Mesenchymal stem cell (in vitro differentiated cells and primary cell): ENCODE results near the gene ASIC2.

Experiments
- DNase-seq: peaks from one replicate; pipeline ENCODE4 v3.0.0-alpha.2; 2013
- H2AFZ ChIP-seq: one replicate; pipeline ENCODE4 v1.6.1; 2013; ENCODE audit warnings: low read depth, mild to moderate bottlenecking, control low read depth, inconsistent platforms, low read length, moderate library complexity
- H2AK5ac ChIP-seq: 2 replicates; pipeline ENCODE4 v1.6.1; 2013; ENCODE audit warnings: low read length, moderate library complexity, mild to moderate bottlenecking, inconsistent platforms; ENCODE audit not compliant: severe bottlenecking
- H2BK120ac ChIP-seq: one replicate; pipeline ENCODE4 v1.6.1; 2013; ENCODE audit warnings: low read depth, mild to moderate bottlenecking, inconsistent platforms, low read length, moderate library complexity
- H2BK12ac ChIP-seq, 2 experiments: one replicate each; pipeline ENCODE4 v1.6.1; 2013; ENCODE audit warnings: inconsistent platforms in 2 of 2, low read length in 2 of 2, mild to moderate bottlenecking in 2 of 2, moderate library complexity in 2 of 2, control low read depth in 1 of 2
- H2BK15ac ChIP-seq: one replicate; pipeline ENCODE4 v1.6.1; 2013; ENCODE audit warnings: mild to moderate bottlenecking, low read depth, inconsistent platforms; ENCODE audit not compliant: poor library complexity, severe bottlenecking
- H2BK5ac ChIP-seq: 2 replicates; pipeline ENCODE4 v1.6.1; 2013; ENCODE audit warnings: low read depth, mild to moderate bottlenecking, low read length, control low read depth, inconsistent platforms; ENCODE audit not compliant: poor library complexity, severe bottlenecking
- H3K14ac ChIP-seq, 2 experiments: one replicate each; pipeline ENCODE4 v1.6.1; 2013; ENCODE audit warnings: inconsistent platforms in 2 of 2, low read length in 2 of 2, control low read depth in 1 of 2, mild to moderate bottlenecking in 1 of 2, moderate library complexity in 1 of 2
- H3K18ac ChIP-seq, 2 experiments: one replicate each; pipeline ENCODE4 v1.6.1; 2013; ENCODE audit warnings: inconsistent platforms in 2 of 2, low read length in 2 of 2, control low read depth in 1 of 2, low read depth in 1 of 2, mild to moderate bottlenecking in 1 of 2
- H3K23ac ChIP-seq, 2 experiments: one replicate each; pipeline ENCODE4 v1.6.1; 2013; ENCODE audit warnings: inconsistent platforms in 2 of 2, low read length in 2 of 2, mild to moderate bottlenecking in 2 of 2, moderate library complexity in 2 of 2, control low read depth in 1 of 2
- H3K27ac ChIP-seq: 2 replicates; pipeline ENCODE4 v1.5.1; 2013; ENCODE audit warnings: mild to moderate bottlenecking, moderate library complexity, low read length, control low read depth, inconsistent platforms; ENCODE audit not compliant: poor library complexity, severe bottlenecking
- H3K27me3 ChIP-seq, 2 experiments: 2 replicates each; pipeline versions ENCODE4 v1.6.1 to v1.7.0; 2013; ENCODE audit warnings: low read length in 2 of 2, mild to moderate bottlenecking in 2 of 2, moderate library complexity in 2 of 2, control low read depth in 1 of 2, inconsistent platforms in 1 of 2; ENCODE audit not compliant: control insufficient read depth in 1 of 2, insufficient read depth in 1 of 2
- H3K36me3 ChIP-seq, 2 experiments: 2 replicates each; pipeline versions ENCODE4 v1.6.1 to v1.7.0; 2013; ENCODE audit warnings: low read length in 2 of 2, control low read depth in 1 of 2, inconsistent platforms in 1 of 2, low read depth in 1 of 2, mild to moderate bottlenecking in 1 of 2; ENCODE audit not compliant: insufficient read depth in 2 of 2, control insufficient read depth in 1 of 2
- H3K4ac ChIP-seq, 2 experiments: one replicate each; pipeline ENCODE4 v1.6.1; 2013; ENCODE audit warnings: inconsistent platforms in 2 of 2, low read length in 2 of 2, mild to moderate bottlenecking in 2 of 2, moderate library complexity in 2 of 2, control low read depth in 1 of 2, low read depth in 1 of 2
- H3K4me1 ChIP-seq: 2 replicates; pipeline ENCODE4 v1.6.1; 2013; ENCODE audit warnings: low read depth, low read length, control low read depth; ENCODE audit not compliant: control insufficient read depth, insufficient read depth
- H3K4me2 ChIP-seq: 2 replicates; pipeline ENCODE4 v1.6.1; 2013; ENCODE audit warnings: low read length, mild to moderate bottlenecking, inconsistent platforms; ENCODE audit not compliant: poor library complexity, severe bottlenecking
- H3K4me3 ChIP-seq, 2 experiments: 2 replicates each; pipeline versions ENCODE4 v1.5.1 to v1.7.0; 2013; ENCODE audit warnings: low read length in 2 of 2, mild to moderate bottlenecking in 2 of 2, control low read depth in 1 of 2, low read depth in 1 of 2; ENCODE audit not compliant: insufficient read depth in 1 of 2
- H3K79me1 ChIP-seq: replicated peaks from 2 replicates; pipeline ENCODE4 v1.6.1; 2013; ENCODE audit warnings: mild to moderate bottlenecking, control low read depth, low read length, inconsistent platforms; ENCODE audit not compliant: poor library complexity, severe bottlenecking
- H3K9ac ChIP-seq: 2 replicates; pipeline ENCODE4 v1.7.0; 2013; ENCODE audit warnings: mild to moderate bottlenecking, low read length, moderate library complexity
- H3K9me3 ChIP-seq: 2 replicates; pipeline ENCODE4 v1.7.0; 2013; ENCODE audit warnings: mild to moderate bottlenecking, low read length; ENCODE audit not compliant: control insufficient read depth
- H4K8ac ChIP-seq: one replicate; pipeline ENCODE4 v1.6.1; 2013; ENCODE audit warnings: inconsistent platforms, mild to moderate bottlenecking, low read length, moderate library complexity
- H4K91ac ChIP-seq: one replicate; pipeline ENCODE4 v1.6.1; 2013; ENCODE audit warnings: mild to moderate bottlenecking, low read length, inconsistent platforms
- WGBS: methylation state at CpG from one replicate; pipeline ENCODE4 v1.1.7; 2013; ENCODE audit warnings: mixed read lengths; 5-methylcytosine and 5-hydroxymethylcytosine counted together

ASIC2 gene

GRCh38 chr17:33285413-33285812 lies 7.7 kb downstream of the ASIC2 start:
- Histone ChIP-seq H3K4me1 (no peaks in the 10 kb centered on the region), H3K36me3 (no peaks in the 10 kb centered on the region), H3K9ac (no peak overlapping the region), H2BK120ac (no peak overlapping the region), H3K9me3 (no peaks in the 10 kb centered on the region), H2BK15ac (no peak overlapping the region), H4K91ac (no peak overlapping the region), H2BK12ac (no peak overlapping the region), H3K14ac (no peak overlapping the region), H4K8ac (no peak overlapping the region), H3K4me2 (no peak overlapping the region), H3K18ac (no peak overlapping the region), H3K4ac (no peak overlapping the region), H3K27ac (no peak overlapping the region), H3K4me3 (no peak overlapping the region), H3K79me1 (no peaks in the 10 kb centered on the region), H2AK5ac (no peak overlapping the region), H3K23ac (no peak overlapping the region), H2BK5ac (no peak overlapping the region), H3K27me3 (peaks cover 3 to 51% of the 10 kb centered on the region in 2 experiments), H2AFZ (no peak overlapping the region)
- DNase-seq: no peak
- 94% methylated on average over 3 of the region's 3 CpGs for WGBS

- Histone ChIP-seq H2AFZ (no peak overlapping the region), H3K23ac (no peak overlapping the region)
Observed at GRCh38 chr17:33284022-33284421, 9.1 kb downstream of the ASIC2 start.

GRCh38 chr17:33280162-33280943 lies 12.7 kb downstream of the ASIC2 start:
- H2BK12ac ChIP-seq: no peak overlapping the region
- H3K9ac ChIP-seq: no peak overlapping the region
- no peak overlapping the region for H2BK15ac ChIP-seq
- no peak overlapping the region for H4K91ac ChIP-seq
- no peak overlapping the region for H3K23ac ChIP-seq
- no peak overlapping the region for H4K8ac ChIP-seq
- H2AK5ac ChIP-seq: no peak overlapping the region
- no peak overlapping the region for H3K4me2 ChIP-seq
- no peaks in the 10 kb centered on the region for H3K79me1 ChIP-seq
- H2AFZ ChIP-seq: no peak overlapping the region
- H3K9me3 ChIP-seq: no peaks in the 10 kb centered on the region
- peaks cover 0 to 4% of the 10 kb centered on the region in 2 experiments for H3K27me3 ChIP-seq
- no peak overlapping the region for H3K27ac ChIP-seq
- WGBS: 81% methylated on average over 5 of the region's 8 CpGs
- H3K4me3 ChIP-seq: no peak overlapping the region
- H3K14ac ChIP-seq: no peak overlapping the region
- no peak for DNase-seq
- no peak overlapping the region for H2BK5ac ChIP-seq
- H3K36me3 ChIP-seq: no peaks in the 10 kb centered on the region
- no peak overlapping the region for H3K18ac ChIP-seq
- no peaks in the 10 kb centered on the region for H3K4me1 ChIP-seq
- no peak overlapping the region for H2BK120ac ChIP-seq
- H3K4ac ChIP-seq: no peak overlapping the region

More at GRCh38 chr17:33284022-33284421, 9.1 kb downstream of the ASIC2 start:
- H2BK5ac ChIP-seq: no peak overlapping the region
- 0% methylated on average over 3 of the region's 4 CpGs for WGBS
- H4K8ac ChIP-seq: no peak overlapping the region
- no peak overlapping the region for H4K91ac ChIP-seq
- no peak overlapping the region for H2BK12ac ChIP-seq
- peak; percentile 60 for DNase-seq
- no peak overlapping the region for H2AK5ac ChIP-seq
- peaks cover 0 to 37% of the 10 kb centered on the region in 2 experiments for H3K27me3 ChIP-seq
- H3K36me3 ChIP-seq: no peaks in the 10 kb centered on the region
- no peak overlapping the region for H2BK15ac ChIP-seq
- no peak overlapping the region for H3K18ac ChIP-seq
- no peaks in the 10 kb centered on the region for H3K4me1 ChIP-seq
- no peaks in the 10 kb centered on the region for H3K79me1 ChIP-seq
- no peak overlapping the region for H3K4me2 ChIP-seq
- H3K4me3 ChIP-seq: no peak overlapping the region
- no peaks in the 10 kb centered on the region for H3K9me3 ChIP-seq
- no peak overlapping the region for H3K14ac ChIP-seq
- H3K9ac ChIP-seq: no peak overlapping the region
- H3K27ac ChIP-seq: no peak overlapping the region
- no peak overlapping the region for H3K4ac ChIP-seq
- no peak overlapping the region for H2BK120ac ChIP-seq

GRCh38 chr17:33277436-33278100 lies 15.5 kb downstream of the ASIC2 start:
- H4K91ac ChIP-seq: no peak overlapping the region
- H4K8ac ChIP-seq: no peak overlapping the region
- no peak overlapping the region for H3K23ac ChIP-seq
- no peak overlapping the region for H3K4me3 ChIP-seq
- no peak overlapping the region for H3K27ac ChIP-seq
- no peaks in the 10 kb centered on the region for H3K79me1 ChIP-seq
- H2AFZ ChIP-seq: no peak overlapping the region
- no peak overlapping the region for H3K4me2 ChIP-seq
- H3K9ac ChIP-seq: no peak overlapping the region
- no peak overlapping the region for H3K18ac ChIP-seq
- H2BK120ac ChIP-seq: no peak overlapping the region
- H3K36me3 ChIP-seq: no peaks in the 10 kb centered on the region
- H3K27me3 ChIP-seq: peaks cover 0 to 4% of the 10 kb centered on the region in 2 experiments
- H2BK15ac ChIP-seq: no peak overlapping the region
- no peak overlapping the region for H2AK5ac ChIP-seq
- no peak overlapping the region for H2BK12ac ChIP-seq
- H3K14ac ChIP-seq: no peak overlapping the region
- H3K9me3 ChIP-seq: no peaks in the 10 kb centered on the region
- no peak for DNase-seq
- no peak overlapping the region for H2BK5ac ChIP-seq
- no peaks in the 10 kb centered on the region for H3K4me1 ChIP-seq
- WGBS: 72% methylated on average over 10 of the region's 10 CpGs
- H3K4ac ChIP-seq: no peak overlapping the region
